GM21737 (cell line): Measurements from ENCODE around the gene FDX2.
A peak's percentile ranks its signal among the peaks of the same experiment; 100 is the strongest.

Experiments used
- ATAC-seq: cut with Tn5 transposase; IDR thresholded peaks from one replicate; pipeline ENCODE4 v1.9.1; 2021; ENCODE audit warnings: mild to moderate bottlenecking, moderate library complexity; ENCODE audit not compliant: unreplicated experiment

The FDX2 gene

DNA sequence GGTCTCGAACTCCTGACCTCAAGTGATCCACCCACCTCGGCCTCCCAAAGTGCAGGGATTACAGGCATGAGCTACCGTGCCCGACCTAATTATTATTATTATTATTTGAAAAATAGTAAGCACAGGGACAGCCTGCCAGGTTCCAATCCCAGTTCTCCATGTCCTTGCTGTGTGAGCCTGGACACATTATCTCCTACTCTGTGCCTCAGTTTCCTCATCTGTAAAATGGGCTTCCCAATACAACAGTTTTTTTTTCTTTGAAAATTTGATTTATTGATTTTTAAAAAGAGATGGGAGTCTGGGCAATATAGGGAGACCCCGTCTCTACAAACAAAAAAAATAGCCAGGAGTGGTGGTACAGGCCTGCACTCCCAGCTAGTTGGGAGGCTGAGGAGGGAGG is 9.5 kb downstream of the FDX2 start:
- no peak for ATAC-seq

DNA sequence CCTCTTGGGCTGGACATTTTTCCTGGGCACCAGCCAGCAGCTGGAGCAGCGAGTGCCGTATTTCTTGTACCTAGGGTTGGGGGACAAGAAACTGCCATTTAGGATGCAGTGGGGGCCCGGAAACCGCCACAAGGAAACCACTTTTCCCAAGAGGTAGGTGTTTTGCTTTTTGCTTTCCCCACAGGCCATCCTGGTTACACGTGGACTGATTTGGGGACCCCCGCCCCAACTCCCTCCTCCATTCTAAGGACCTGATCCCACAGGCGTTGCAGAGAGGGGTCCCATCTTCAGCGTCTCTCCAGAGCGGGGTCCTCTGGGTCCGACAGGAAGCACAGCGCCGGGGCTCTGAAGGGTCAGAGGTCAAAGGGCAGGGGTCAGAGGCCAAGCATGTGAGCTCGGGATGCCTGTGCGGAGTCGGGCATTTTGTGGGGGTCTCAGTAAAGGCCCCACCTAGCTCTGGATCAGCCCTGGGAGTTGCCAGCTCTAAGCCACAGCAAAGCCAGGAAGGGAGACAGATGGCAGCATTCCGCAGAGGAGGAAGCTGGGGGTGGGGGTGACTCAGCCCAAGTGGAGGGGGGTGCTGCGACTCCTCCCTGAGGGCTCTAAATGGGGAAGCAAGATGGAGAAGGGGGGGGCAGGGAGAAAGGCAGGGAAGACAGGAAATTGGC is 10.5 kb downstream of the FDX2 start:
- ATAC-seq = no peak

DNA sequence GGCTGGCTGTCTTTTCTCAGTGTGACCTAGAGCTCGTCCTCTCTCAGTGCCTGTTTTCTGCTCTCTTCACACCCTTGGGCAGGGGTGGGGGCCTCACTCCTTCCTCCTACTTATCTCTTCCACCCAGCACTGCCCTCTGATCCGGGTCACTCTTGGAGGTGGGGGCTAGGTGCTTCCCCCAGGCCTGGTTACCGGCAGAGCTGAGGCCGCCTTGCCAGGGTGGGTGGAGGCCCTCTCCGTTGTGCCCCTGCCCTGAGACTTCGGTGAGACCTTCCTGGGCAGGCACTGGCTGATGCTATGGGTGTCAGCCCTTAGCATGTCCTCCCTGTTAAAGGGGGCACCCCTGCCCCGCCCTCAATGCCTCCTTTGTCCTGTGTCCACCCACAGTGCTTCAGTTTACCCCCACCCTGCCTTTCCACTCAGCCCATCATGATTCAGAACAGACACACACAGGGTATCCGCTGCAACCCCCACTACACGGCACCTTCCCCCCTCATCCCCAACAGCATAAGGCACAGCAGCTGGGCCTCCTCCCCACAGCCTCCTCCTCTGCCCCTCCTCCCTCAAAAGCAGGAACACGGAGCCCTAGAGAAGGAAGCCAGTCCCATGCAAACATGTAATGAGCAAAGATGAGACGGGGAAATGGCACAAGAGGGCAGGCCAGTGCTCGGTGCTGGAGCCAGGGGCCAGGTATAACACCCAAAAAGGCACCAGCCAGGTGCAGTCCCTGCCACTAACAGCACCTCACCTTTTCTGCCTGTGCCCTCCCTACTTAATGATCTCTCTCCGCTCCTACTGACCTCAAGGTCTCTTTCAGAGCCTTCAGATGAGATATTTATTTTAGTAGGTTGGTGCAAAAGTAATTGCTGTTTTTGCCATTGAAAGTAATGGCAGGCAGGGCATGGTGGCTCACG is 16.0 kb downstream of the FDX2 start:
- no peak for ATAC-seq

DNA sequence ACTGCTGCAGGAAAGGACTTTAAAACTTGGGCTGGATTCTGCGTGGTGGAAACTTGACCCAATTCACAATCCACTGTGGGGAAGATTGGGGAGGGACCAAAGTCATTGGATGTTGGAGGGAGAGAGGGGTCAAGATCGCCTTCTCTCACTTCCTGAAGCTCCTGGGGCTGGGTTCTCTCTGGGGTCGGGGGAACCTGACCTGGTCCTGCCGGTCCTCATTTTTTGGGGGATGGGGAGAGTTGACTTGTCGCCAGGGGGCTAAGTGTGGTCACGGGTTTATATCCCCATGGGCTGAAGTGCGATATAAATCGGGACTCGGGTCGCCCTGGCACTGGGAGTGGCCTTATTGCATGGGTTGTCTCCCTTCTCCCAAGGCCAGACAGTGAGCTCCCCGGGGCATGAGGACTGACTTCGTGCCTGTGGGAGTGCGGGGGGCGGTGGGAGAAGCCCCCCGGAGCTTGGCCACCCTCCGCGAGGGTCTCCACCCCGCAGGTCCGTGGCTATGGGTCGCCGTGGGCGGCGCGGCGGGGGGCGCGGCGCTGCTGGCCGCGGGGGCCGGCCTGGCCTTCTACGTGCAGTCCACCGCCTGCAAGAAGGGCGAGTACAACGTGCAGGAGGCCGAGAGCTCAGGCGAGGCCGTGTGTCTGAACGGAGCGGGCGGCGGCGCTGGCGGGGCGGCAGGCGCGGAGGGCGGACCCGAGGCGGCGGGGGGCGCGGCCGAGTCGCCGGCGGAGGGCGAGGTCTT is 19.8 kb downstream of the FDX2 start:
- ATAC-seq = no peak

DNA sequence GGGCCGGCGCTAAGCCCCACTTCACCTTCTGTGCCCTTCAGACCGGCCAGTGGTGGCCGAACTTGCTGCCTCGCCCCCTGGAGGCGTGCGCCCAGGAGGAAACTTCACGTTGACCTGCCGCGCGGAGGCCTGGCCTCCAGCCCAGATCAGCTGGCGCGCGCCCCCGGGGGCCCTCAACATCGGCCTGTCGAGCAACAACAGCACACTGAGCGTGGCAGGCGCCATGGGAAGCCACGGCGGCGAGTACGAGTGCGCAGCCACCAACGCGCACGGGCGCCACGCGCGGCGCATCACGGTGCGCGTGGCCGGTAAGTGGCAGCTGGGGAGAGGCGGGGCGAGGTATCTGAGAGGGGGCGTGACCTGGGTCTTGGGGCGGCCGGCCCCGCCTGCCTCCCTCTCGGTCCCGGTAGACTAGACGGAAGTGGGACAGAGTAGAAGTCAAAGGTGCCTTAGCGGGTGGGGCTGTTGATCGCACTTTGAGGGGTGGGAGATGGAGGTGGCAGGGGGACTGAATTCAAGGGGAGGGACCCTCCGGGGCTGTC is 20.4 kb downstream of the FDX2 start:
- ATAC-seq = no peak

DNA sequence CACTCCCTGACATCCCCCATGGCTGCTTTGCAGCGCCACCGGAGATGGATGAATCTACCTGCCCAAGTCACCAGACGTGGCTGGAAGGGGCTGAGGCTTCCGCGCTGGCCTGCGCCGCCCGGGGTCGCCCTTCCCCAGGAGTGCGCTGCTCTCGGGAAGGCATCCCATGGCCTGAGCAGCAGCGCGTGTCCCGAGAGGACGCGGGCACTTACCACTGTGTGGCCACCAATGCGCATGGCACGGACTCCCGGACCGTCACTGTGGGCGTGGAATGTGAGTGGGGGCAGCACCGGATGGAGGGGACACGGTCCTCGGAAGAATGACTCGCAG is 21.5 kb downstream of the FDX2 start:
- no peak for ATAC-seq

DNA sequence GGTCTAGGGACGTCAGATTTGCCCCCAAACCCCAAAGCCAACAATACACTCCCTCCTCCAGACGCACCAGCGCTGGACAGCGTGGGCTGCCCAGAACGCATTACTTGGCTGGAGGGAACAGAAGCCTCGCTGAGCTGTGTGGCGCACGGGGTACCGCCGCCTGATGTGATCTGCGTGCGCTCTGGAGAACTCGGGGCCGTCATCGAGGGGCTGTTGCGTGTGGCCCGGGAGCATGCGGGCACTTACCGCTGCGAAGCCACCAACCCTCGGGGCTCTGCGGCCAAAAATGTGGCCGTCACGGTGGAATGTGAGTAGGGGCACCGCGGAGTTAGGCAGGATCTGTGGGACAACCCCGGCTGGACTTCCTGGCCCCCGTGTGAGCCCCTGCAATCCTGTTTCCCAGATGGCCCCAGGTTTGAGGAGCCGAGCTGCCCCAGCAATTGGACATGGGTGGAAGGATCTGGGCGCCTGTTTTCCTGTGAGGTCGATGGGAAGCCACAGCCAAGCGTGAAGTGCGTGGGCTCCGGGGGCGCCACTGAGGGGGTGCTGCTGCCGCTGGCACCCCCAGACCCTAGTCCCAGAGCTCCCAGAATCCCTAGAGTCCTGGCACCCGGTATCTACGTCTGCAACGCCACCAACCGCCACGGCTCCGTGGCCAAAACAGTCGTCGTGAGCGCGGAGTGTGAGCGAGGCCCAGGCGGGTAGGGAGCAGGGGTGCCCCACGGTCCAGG is 22.0 kb downstream of the FDX2 start:
- ATAC-seq = no peak

DNA sequence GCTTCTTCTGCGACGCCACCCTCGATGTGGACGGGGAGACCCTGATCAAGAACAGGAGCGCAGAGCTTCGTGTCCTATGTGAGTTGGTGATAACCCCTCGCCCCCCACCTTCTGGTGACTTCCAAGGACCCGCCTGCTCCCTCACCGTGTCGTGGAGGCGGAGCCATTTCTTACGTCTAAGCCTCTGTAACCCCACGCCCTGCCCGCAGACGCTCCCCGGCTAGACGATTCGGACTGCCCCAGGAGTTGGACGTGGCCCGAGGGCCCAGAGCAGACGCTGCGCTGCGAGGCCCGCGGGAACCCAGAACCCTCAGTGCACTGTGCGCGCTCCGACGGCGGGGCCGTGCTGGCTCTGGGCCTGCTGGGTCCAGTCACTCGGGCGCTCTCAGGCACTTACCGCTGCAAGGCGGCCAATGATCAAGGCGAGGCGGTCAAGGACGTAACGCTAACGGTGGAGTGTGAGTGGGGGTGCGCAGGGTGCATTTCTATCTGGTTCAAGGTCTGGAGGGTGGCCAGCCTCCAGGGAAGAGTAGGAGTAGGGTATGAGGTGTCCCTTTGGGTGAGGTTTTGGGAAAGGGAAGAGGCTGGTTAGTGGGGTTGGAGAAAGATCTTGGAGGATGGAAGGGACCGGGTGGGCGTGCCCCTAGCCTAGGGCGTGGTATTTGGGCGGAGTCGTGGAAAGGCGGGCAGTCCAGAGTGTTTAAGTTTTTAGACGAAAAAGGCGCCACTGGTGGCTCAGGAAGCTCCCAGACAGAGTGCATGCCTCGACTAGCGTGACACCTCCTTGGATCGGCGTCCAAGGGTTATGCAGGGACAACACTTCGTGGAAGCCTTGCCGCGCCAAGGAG is 22.8 kb downstream of the FDX2 start:
- no peak for ATAC-seq

DNA sequence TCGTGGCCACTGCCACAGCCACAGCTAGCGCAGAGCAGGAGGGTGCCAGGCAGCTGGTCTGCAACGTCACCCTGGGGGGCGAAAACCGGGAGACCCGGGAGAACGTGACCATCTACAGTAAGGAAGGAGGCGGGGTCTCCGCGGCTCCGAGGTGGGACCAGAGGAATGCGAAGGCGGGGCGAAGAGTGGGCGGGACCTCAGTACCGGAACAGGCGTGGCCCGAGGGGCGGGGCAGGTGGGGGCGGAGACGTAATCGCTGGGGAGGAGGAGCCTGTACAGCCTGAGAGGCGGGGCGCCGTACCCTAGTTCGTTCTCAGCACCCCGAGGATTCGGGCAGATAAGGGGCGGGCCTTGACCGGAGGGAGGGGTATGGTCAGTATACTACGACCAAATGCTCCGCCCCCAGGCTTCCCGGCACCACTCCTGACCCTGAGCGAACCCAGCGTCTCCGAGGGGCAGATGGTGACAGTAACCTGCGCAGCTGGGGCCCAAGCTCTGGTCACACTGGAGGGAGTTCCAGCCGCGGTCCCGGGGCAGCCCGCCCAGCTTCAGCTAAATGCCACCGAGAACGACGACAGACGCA is 23.5 kb downstream of the FDX2 start:
- peak; percentile 56 for ATAC-seq

DNA sequence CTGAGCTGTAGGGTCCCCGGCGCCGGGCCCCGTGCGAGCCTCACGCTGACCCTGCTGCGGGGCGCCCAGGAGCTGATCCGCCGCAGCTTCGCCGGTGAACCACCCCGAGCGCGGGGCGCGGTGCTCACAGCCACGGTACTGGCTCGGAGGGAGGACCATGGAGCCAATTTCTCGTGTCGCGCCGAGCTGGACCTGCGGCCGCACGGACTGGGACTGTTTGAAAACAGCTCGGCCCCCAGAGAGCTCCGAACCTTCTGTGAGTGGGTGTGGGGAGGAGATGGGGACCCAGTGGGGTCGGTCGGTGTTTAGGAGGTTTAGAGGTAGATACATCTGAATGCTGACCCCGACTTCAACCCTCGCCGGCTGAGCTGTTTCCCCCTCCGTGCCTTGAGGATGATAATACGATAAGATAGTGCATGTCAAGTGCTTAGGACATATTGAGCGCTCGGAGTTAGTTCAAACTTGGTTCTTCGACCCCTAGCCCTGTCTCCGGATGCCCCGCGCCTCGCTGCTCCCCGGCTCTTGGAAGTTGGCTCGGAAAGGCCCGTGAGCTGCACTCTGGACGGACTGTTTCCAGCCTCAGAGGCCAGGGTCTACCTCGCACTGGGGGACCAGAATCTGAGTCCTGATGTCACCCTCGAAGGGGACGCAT is 24.1 kb downstream of the FDX2 start:
- ATAC-seq = no peak

DNA sequence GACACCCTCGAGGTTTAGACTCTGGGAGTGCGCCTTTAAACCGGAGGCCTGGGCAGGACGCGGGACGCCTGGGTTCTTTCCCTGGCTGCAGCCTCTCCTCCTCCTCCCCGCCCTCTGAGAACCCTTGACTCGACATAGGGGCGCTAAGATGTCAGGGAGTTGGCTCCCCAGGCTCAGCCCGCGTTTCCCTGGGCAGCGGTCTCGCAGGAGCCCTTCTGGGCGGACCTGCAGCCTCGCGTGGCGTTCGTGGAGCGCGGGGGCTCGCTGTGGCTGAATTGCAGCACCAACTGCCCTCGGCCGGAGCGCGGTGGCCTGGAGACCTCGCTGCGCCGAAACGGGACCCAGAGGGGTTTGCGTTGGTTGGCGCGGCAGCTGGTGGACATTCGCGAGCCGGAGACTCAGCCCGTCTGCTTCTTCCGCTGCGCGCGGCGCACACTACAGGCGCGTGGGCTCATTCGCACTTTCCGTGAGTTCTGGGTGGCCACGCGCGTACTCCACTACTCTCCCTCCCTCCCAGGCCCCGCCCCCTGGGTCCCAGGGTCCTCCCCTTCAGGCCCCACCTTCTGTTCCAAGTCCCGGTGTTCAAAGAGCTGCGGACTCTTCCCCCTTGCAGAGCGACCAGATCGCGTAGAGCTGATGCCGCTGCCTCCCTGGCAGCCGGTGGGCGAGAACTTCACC is 24.8 kb downstream of the FDX2 start:
- ATAC-seq = no peak

DNA sequence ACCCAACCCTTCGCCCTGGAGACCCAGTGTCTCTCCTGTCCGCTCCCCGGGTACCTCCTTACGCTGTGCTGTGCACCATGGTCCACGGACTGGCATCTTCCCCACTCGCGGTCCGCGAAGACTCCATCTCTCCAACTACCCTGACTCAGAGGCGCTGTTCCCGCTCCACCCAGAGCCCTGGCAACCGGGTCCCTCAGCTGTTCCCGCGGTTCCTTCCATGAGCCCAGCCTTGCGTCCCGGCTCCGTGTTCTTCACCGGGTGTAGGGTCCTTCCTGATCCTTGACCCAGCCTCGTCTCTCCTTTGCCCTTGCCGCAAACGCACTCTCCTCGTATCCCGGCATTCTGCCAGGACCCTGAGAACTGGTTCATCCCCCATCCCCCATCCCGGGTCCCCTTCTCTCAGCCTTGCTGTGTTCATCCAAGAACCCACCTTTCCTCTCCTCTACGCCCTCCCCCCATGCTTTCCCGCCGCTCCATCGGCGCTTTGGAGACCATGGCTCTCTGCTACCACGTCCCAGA is 25.4 kb downstream of the FDX2 start:
- ATAC-seq = no peak

DNA sequence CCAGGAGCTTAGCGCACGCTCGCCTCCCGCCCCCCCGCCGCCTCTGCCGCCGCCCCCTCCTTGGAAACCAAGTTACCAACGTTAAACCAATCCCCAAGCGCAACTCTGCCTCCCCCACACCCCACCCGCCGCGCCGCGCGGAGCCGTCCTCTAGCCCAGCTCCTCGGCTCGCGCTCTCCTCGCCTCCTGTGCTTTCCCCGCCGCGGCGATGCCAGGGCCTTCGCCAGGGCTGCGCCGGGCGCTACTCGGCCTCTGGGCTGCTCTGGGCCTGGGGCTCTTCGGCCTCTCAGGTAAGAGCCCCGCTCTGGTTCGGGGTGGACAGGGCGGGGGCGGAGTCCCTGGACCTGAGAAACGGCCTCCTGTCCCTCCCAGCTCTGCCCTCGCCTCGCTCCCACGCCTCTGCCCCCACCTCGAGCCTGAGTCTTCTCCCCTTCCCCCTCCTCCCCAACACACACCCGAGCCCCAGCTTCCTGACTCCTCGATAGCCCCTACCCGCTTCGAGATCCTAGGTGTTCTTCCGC is 25.9 kb downstream of the FDX2 start, which contains the start of gene ICAM5:
Gene ICAM5, plus strand, starts transcription at position 117 of the 521 bp plus-strand sequence. Its CDS starts 92 bp downstream, at position 209.
- ATAC-seq = no peak

DNA sequence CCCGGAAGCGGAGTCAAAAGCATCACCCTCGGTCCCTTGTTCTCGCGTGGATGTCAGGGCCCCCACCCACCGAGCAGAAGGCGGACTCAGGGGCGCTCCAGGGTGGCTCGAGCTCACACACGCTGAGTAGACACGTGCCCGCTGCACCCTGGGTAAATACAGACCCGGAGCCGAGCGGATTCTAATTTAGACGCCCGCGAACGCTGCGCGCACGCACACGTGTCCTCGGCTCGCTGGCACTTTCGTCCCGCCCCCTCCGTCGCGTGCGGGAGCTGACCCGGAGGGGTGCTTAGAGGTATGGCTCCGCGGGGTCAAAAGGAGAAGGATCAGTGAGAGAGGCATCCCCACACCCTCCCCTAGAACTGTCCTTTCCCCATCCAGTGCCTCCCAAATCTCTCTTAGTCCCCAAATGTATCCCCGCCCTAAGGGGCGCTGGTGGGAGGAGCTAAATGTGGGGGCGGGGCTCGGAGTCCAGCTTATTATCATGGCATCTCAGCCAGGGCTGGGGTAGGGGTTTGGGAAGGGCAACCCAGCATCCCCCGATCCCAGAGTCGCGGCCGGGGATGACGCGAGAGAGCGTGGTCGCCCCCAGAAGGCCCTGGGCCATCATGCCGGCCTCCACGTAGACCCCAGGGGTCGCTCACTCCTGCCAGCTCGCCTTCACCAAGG is 26.5 kb downstream of the FDX2 start:
- ATAC-seq = no peak

DNA sequence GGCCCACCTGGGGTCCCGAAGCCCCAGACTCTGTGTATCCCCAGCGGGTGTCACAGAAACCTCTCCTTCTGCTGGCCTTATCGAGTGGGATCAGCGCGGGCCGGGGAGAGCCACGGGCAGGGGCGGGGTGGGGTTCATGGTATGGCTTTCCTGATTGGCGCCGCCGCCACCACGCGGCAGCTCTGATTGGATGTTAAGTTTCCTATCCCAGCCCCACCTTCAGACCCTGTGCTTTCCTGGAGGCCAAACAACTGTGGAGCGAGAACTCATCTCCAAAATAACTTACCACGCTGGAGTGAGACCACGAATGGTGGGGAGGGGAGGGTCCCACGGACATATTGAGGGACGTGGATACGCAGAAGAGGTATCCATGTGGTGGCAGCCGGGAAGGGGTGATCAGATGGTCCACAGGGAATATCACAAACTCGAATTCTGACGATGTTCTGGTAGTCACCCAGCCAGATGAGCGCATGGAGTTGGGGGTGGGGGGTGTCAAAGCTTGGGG is 27.1 kb downstream of the FDX2 start:
- no peak for ATAC-seq

DNA sequence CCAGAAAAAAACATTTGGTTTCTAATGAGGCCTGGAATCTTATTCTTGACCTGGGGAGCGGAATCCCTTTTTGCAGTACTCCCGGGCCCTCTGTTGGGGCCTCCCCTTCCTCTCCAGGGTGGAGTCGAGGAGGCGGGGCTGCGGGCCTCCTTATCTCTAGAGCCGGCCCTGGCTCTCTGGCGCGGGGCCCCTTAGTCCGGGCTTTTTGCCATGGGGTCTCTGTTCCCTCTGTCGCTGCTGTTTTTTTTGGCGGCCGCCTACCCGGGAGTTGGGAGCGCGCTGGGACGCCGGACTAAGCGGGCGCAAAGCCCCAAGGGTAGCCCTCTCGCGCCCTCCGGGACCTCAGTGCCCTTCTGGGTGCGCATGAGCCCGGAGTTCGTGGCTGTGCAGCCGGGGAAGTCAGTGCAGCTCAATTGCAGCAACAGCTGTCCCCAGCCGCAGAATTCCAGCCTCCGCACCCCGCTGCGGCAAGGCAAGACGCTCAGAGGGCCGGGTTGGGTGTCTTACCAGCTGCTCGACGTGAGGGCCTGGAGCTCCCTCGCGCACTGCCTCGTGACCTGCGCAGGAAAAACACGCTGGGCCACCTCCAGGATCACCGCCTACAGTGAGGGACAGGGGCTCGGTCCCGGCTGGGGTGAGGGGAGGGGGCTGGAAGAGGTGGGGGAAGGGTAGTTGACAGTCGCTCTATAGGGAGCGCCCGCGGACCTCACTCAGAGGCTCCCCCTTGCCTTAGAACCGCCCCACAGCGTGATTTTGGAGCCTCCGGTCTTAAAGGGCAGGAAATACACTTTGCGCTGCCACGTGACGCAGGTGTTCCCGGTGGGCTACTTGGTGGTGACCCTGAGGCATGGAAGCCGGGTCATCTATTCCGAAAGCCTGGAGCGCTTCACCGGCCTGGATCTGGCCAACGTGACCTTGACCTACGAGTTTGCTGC is 28.7 kb downstream of the FDX2 start, which contains the start of gene ICAM4:
Gene ICAM4, plus strand, starts transcription at position 153 of the 935 bp plus-strand sequence. Its CDS starts 58 bp downstream, at position 211.
- ATAC-seq = no peak
